Measurements from ENCODE around the gene SIRT6.
"Not testable (repeated sequence)": the region's sequence is repeated elsewhere in the genome, so short reads cannot be mapped to it uniquely, and the experiment has no call there.

SIRT6 gene

DNA sequence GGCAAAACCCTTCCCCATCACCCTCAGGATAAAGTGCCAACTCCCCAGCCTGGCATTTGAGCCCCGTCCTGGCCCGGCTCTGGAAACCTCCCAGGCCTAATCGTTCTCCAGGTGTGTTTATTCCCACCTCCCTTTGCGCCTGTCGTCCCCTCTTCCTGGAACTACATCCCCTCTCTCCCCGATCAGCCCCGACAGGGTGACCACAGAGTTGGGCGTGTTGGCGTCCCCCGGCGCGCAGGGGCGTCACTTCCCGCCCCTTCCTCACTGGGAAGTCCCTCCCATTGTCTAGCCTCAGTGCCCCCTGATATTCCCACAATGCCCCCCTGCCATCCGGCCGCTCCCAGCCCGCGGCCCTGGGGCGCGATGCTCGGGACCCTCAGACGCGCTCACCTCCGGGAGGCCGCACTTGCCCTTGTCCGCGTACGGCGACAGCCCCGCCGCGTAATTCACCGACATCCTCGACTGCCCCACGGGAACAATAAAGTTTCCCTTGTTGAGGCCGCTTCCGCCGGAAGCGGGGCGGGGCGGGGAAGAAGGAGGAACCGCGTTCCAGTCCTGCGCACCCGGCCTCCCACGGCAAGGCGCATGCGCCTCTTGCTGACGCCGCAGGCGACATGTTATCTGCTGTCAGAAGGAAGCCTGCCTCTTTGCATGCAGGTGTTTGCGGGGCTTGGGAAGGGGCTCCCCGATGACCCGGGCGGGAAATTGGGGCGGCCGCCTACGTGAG lies at the start of gene SIRT6, which contains the start of gene ANKRD24:
TSS of gene SIRT6 (minus strand) at position 480 of the 727 bp plus-strand sequence. CDS start at position 456, 24 bp downstream.
TSS of gene ANKRD24 (plus strand) at position 606 of the 727 bp plus-strand sequence. CDS start 3,737 bp downstream, outside the sequence.
- DNase-seq: peak; percentile 94

- DNase-seq: not testable (repeated sequence)
Measured at GRCh38 chr19:4232139-4232538, 49.8 kb upstream of the SIRT6 start.

DNA sequence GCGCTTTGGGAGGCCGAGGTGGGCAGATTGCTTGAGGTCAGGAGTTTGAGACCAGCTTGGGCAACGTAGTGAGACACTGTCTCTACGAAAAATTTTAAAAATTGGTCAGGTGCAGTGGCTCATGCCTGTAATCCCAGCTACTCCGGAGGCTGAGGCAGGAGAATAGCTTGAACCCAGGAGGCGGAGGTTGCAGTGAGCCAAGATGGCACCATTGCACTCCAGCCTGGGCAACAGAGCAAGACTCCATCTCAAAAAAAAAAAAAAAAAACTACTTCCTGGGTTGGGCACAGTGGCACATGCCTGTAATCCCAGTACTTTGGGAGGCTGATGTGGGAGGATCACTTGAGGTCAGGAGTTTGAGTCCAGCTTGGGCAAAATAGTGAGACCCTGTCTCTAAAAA lies 49.2 kb upstream of the SIRT6 start:
- not testable (repeated sequence) for DNase-seq

DNA sequence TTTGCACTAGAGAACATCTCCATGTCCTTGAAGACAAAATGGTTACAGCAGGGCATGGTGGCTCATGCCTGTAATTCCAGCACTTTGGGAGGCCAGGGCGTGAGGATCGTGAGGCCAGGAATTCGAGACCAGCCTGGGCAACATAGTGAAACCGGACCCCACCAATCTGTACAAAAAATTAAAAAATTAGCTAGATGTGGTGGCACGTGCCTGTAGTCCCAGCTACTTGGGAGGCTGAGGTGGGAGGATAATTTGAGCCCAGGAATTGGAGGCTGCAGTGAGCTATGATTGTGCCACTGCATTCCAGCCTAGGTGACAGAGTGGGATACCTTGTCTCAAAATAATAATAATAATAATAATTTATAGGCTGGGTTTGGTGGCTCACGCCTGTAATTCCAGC lies 47.9 kb upstream of the SIRT6 start:
- DNase-seq: not testable (repeated sequence)

DNA sequence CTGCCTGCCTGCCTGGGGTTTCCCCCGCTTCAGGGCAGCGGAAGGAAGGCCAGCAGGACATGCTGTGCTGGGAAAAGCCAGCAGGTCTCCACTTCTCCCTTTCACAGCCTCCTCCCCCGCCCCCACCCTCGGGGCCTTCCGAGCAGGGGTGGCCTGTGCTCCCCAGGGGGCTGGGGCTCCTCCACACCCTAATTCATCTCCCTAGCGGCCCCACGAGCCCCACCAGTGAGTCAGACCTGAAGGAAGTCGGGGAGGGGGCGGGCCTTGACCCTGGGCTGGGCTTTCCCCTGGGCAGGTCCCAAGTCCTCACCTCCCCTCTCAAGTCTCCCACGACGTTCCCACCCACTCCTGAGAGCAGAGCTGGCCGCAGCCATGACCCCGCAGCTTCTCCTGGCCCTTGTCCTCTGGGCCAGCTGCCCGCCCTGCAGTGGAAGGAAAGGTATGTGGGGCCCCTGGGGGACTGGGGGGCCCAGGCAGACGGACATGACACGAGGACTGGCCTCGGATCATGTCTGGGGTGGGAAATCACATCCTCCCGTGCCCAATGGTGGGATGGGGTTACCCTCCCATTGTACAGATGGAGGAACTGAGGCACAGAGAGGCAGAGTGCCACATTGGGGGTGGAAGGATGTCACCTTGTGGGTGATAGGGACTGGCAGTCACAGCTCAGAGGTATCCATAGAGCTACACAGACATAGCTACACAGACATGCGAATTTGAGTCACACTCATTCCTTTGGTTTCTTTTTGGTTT lies 47.0 kb upstream of the SIRT6 start, which contains the start of gene EBI3:
TSS of gene EBI3 (plus strand) at position 345 of the 753 bp plus-strand sequence. CDS start at position 373, 28 bp downstream.
- no peak for DNase-seq

DNA sequence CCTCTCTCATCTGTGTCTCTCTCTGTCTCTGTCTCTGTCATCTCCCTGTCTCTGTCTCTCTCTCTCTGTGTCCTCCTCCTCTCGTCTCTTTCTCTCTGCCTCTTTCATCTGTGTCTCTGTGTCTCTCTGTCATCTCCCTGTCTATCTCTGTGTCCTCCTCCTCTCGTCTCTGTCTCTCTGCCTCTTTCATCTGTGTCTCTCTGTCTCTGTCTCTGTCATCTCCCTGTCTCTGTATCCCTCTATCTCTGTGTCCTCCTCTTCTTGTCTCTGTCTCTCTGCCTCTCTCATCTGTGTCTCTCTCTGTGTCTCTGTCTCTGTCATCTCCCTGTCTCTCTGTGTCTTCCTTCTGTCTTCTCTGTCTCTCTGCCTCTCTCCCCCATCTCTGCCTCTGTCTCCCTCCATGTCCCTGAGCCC lies 46.4 kb upstream of the SIRT6 start:
- DNase-seq: no peak

- no peak for DNase-seq
Measured at GRCh38 chr19:4227771-4228170, 45.4 kb upstream of the SIRT6 start.

DNA sequence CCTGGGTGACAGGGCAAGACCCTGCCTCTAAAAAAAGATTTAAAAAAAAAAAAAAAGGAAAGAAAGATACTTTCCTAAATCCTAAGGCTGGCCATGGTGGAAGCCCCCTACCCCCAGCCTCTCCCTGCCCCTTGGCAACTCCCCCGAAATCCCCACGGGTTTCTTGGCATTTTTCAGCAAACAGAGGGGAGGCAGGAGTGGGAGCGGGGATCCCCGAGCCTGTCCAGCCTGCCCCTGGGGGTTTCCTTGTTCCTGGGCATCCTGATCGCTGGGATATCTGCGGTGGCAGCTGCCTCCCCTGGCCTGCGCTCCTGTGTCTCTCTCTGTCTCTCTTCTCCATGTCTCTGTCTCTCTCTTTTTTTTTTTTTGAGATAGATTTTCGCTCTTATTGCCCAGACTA lies 43.5 kb upstream of the SIRT6 start:
- DNase-seq: no peak

DNA sequence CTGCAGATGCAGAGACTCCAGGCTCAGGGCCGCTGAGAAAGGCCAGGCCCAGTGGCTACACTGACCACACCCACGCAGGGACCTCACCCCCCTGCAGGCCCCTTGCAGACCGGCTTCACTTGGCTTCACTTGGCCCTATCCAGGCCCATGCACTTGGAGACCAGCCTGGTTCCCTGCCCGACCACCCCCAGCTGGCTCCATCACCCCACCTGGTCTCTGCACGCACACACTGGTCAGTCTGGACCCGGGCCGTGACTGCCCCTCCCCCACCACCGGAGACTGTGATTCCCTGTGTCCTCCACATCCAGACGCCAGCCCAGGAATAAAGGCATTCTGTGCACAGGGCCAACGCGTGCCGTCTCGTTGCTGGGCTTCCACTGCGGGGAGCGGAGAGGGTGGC lies 42.1 kb upstream of the SIRT6 start:
- DNase-seq: no peak

- no peak for DNase-seq
Measured at GRCh38 chr19:4220188-4220587, 37.8 kb upstream of the SIRT6 start.

GRCh38 chr19:4218523-4218922 lies 36.2 kb upstream of the SIRT6 start:
- DNase-seq: not testable (repeated sequence)

- DNase-seq: no peak
Measured at GRCh38 chr19:4217429-4218264, 35.3 kb upstream of the SIRT6 start.

- no peak for DNase-seq
Measured at GRCh38 chr19:4216846-4217245, 34.5 kb upstream of the SIRT6 start.

DNA sequence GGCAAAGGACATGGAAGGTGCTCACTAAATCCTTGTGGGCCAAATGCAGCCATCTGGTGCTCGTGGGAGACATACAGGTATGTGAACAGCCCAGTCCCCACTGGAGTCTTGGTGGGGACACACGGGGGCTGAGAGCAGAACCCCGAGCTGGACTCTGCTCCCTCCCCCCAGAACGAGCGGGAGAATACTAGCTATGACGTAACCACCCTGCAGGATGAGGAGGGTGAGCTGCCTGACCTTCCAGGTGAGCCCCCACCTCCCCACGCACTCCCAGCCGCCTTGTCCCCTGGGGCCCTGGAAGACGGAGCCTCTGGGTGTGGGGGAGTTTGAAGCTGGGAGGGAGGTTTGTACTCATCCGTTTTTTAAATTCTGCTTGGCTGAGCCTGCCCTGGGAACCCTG lies 33.4 kb upstream of the SIRT6 start:
- no peak for DNase-seq

DNA sequence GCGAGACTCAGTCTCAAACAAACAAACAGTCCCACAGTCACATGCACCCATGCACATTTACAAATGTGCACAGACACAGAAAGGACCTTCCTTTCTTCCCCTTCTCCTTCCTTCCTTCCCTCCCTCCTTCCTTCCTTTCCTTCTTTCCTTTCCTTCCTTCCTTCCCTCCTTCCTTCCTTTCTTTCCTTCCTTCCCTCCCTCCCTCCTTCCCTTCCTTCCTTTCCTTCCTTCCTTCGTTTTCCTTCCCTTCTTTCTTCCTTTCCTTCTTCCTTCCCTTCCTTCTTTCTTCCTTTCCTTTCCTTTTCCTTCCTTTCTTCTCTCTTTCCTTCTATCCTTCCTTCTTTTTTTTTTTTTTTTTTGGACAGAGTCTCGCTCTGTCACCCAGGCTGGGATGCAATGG lies 30.8 kb upstream of the SIRT6 start:
- DNase-seq: no peak

DNA sequence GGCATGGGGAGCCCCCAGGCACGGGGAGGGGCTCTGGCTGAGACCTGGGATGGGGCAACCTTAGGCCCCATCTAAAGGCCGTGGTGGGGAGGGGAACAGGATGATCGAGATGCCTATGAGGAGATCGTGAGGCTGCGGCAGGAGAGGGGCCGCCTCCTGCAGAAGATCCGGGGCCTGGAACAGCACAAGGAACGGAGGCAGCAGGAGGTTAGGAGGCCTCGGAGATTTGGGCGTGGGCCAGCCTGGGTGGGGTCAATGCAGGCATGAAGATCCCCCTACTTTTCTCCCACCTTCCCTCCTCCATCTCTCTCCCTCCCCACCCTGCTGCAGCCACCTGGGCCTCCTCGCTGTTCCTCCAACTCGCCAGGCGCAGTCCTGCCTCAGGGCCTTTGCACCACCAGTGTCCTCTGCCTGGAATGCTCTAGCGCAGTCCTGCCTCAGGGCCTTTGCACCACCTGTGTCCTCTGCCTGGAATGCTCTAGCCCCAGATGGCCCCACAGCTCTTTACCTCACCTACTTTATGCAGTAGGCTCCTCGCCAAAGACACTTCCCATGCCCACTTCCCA lies 27.9 kb upstream of the SIRT6 start:
- DNase-seq: no peak

- no peak for DNase-seq
Measured at GRCh38 chr19:4208385-4209094, 26.2 kb upstream of the SIRT6 start.

DNA sequence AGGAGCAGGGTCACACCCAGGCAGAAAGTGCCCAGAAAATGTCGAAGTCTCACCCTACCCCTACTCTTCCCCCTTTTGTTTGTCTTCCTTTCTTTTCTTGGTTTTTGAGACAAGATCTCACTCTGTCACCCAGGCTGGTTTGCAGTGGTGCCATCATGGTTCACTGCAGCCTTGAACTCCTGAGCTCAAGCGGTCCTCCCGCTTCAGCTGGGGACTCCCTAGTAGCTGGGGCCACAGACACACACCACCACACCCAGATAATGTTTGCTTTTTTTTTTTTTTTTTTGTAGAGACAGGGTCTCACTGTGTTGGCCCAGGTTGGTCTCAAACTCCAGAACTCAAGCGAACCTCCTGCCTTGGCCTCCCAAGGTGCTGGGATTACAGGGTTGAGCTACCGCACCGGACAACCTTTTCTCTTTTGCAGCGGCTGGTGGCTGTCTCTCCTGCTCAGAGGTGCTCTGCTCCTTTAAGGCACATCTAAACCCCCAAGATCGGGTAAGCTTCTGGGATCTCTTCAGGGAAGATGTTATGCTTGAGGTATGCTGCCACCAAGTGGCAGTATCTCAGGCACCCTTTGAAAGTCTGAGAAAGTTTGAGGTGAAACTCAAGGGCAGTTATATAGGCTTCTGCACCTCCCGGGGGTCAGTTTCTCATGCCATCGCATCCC lies 24.6 kb upstream of the SIRT6 start:
- DNase-seq: no peak

DNA sequence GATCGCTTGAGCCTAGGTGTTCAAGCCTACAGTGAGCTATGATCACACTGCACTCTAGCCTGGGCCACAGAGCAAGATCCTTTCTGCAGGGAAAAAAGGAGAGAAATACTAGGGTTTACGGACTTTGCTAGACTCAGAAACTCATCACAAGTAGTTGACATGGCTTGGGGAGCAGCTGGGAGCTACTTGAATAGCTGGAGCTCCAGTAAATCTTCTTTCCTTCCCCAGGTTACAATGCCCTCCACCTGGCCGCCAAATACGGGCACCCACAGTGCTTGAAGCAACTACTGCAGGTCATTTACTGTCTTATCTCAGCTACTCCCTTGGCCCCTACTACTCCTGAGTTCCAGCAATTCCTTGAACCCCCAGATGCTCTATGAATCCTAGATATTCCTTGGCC lies 19.4 kb upstream of the SIRT6 start:
- DNase-seq: no peak

DNA sequence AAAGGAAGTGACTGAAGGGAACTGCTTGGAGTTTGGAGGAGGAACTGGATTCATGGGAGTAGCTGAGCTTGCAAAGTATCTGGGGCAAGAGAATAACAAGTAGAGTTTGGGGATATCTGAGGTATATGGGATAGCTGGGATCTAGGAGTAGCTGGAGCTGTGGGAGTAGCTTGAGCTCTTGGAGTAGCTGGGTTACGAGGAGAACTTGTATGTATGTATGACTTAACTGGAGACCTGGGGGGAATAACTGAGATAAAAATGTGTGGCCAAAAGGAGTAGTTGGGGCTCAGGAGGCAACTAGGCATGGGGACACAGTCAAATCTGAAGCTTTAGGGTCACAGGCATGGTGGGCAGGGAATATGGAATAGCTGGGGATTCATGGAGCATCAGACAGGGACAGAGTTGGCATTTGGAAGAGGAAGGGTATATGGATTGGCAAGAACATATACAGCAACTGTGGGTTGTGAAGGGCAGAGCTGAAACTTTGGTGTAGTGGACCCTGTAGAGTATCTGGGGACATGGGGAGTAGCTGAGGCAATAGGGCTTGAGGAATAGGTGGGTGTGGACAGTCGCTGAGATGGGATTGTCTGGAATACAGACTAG lies 18.7 kb upstream of the SIRT6 start:
- no peak for DNase-seq

GRCh38 chr19:4199699-4200293 lies 17.4 kb upstream of the SIRT6 start:
- DNase-seq: no peak
